GM13976 (cell line): ENCODE data around the gene GRK5.

Experiments
- DNase-seq: peaks from one replicate; pipeline ENCODE4 v3.0.0; 2012; ENCODE audit warnings: low spot score
- CTCF ChIP-seq: IDR thresholded peaks from 2 replicates; pipeline ENCODE4 v1.5.1; 2012; ENCODE audit warnings: borderline replicate concordance, mild to moderate bottlenecking; ENCODE audit not compliant: insufficient read depth; ENCODE audit errors: extremely low read depth, missing control alignments, control extremely low read depth
- in situ Hi-C: fragments of 300-500 bp; cut with MboI; formaldehyde crosslinking; loops from one replicate; pipeline ENCODE4 v1.12.0; 2022; ENCODE audit warnings: low sequenced_read_pairs, mixed read lengths, inconsistent platforms; ENCODE audit not compliant: unreplicated experiment

The GRK5 gene

GRCh38 chr10:119421891-119422681 lies 214.7 kb downstream of the GRK5 start:
- no peak for DNase-seq
- in situ Hi-C loops, result no loop called here
- no peak for TF ChIP-seq CTCF

- in situ Hi-C loops, result no loop called here
- TF ChIP-seq CTCF, result no peak
- DNase-seq, result no peak
Observed at GRCh38 chr10:119422682-119423509, 215.5 kb downstream of the GRK5 start.

- DNase-seq, result no peak
- no peak for TF ChIP-seq CTCF
- in situ Hi-C loops, result no loop called here
Observed at GRCh38 chr10:119423510-119424257, 216.3 kb downstream of the GRK5 start.

- in situ Hi-C loops, result no loop called here
- DNase-seq, result no peak
- no peak for TF ChIP-seq CTCF
Observed at GRCh38 chr10:119424258-119424975, 217.0 kb downstream of the GRK5 start.

- no peak for DNase-seq
- in situ Hi-C loops, result loop anchor here (25.0 kb wide), 1 partner anchor 863 kb away; no protein-coding TSS in a partner anchor
Observed at GRCh38 chr10:119425102-119425880, 217.9 kb downstream of the GRK5 start.

More at GRCh38 chr10:119425102-119425880, 217.9 kb downstream of the GRK5 start:
- no peak for TF ChIP-seq CTCF
